Measurements from ENCODE around the gene IL21R.

- TF ChIP-seq CTCF (IDR thresholded peaks at IDR 0.05) (no peak), POLR2A (IDR thresholded peaks at IDR 0.05) (no peak)
These were observed 42.0 kb downstream of the IL21R start for GRCh38 chr16:27444015-27444414.

Measured in heart left ventricle (tissue), 13 donors.